ENCODE measurements around the gene GHR.

Gene GHR

DNA sequence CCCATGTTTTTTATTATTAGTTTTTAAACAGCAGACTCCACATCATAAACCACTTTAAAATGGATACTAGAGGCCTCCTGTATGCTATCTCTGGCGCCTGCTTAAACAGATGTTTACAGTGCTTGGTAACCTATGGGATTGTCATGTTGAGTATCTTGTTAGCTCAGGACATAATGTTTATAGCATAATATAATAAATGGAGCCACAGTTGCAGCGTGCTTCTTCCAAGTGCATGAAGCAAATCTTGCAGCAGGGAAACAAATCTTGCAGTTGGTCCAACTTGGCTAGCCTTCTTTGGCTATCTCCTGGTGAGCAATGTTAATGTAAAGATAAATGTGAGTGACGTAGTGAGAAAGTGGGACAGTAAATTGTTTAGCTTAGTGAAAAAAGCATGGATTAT is 2.8 kb downstream of the GHR start:
- Histone ChIP-seq H3K36me3 (ENCODE audit: insufficient read depth, low read length) (no peaks in the 10 kb centered on the region), H3F3A (ENCODE audit: low read depth) (no peaks in the 10 kb centered on the region), H3K4me1 (ENCODE audit: insufficient read depth, low read length, poor library complexity, severe bottlenecking) (no peaks in the 10 kb centered on the region), H3K27me3 (ENCODE audit: insufficient read depth, low read length, poor library complexity, severe bottlenecking) (no peaks in the 10 kb centered on the region), H3K4me2 (ENCODE audit: low read depth, low read length, poor library complexity, severe bottlenecking) (no peak overlapping the region), H2AFZ (ENCODE audit: low read length) (no peak overlapping the region), H3K9ac (ENCODE audit: low read depth, low read length, poor library complexity, severe bottlenecking) (no peak overlapping the region), H3K9me2 (replicated peaks; ENCODE audit: low read depth, low read length) (no peaks in the 10 kb centered on the region), H3K9me3 (ENCODE audit: insufficient read depth, low read depth, low read length) (no peaks in the 10 kb centered on the region), H3K4me3 (ENCODE audit: low read length, poor library complexity, severe bottlenecking) (no peak overlapping the region), H3K79me2 (ENCODE audit: insufficient read depth, low read length) (no peaks in the 10 kb centered on the region), H4K20me1 (ENCODE audit: insufficient read depth, low read length, poor library complexity, severe bottlenecking) (no peaks in the 10 kb centered on the region)
- TF ChIP-seq, protein P1, sequence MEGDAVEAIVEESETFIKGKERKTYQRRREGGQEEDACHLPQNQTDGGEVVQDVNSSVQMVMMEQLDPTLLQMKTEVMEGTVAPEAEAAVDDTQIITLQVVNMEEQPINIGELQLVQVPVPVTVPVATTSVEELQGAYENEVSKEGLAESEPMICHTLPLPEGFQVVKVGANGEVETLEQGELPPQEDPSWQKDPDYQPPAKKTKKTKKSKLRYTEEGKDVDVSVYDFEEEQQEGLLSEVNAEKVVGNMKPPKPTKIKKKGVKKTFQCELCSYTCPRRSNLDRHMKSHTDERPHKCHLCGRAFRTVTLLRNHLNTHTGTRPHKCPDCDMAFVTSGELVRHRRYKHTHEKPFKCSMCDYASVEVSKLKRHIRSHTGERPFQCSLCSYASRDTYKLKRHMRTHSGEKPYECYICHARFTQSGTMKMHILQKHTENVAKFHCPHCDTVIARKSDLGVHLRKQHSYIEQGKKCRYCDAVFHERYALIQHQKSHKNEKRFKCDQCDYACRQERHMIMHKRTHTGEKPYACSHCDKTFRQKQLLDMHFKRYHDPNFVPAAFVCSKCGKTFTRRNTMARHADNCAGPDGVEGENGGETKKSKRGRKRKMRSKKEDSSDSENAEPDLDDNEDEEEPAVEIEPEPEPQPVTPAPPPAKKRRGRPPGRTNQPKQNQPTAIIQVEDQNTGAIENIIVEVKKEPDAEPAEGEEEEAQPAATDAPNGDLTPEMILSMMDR (conservative IDR thresholded peaks at IDR 0.05; ENCODE audit: low read length), result no peak
- no peak for TF ChIP-seq EZH2phosphoT487 (IDR thresholded peaks at IDR 0.05; ENCODE audit: borderline replicate concordance)

DNA sequence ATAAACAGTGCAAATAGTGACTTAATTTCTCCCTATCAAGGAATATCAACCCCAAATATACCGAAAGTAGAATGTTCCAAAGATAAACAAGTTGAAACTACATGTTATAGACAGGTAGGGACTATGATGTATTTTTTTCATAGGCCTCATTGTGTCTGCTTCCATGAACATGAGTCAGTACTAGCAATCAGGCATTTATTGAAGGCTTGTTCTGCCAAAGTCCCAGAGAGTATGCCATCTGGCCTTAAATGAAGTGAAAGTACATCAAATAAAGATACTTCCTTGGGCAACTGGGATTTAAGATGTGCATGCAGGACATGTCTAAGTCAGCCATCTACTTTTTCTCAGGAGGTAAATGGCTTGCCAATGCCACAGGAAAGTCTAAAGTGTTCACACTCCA is 6.5 kb downstream of the GHR start:
- TF ChIP-seq, protein P1 (conservative IDR thresholded peaks at IDR 0.05; ENCODE audit: low read length), result no peak
- no peak for TF ChIP-seq EZH2phosphoT487 (IDR thresholded peaks at IDR 0.05; ENCODE audit: borderline replicate concordance)
- H4K20me1 ChIP-seq (ENCODE audit: insufficient read depth, low read length, poor library complexity, severe bottlenecking), result no peaks in the 10 kb centered on the region
- H3K9me2 ChIP-seq (replicated peaks; ENCODE audit: low read depth, low read length), result no peaks in the 10 kb centered on the region
- no peaks in the 10 kb centered on the region for H3K36me3 ChIP-seq (ENCODE audit: insufficient read depth, low read length)
- no peaks in the 10 kb centered on the region for H3F3A ChIP-seq (ENCODE audit: low read depth)
- H2AFZ ChIP-seq (ENCODE audit: low read length), result no peak overlapping the region
- H3K4me1 ChIP-seq (ENCODE audit: insufficient read depth, low read length, poor library complexity, severe bottlenecking), result no peaks in the 10 kb centered on the region
- H3K9me3 ChIP-seq (ENCODE audit: insufficient read depth, low read depth, low read length), result no peaks in the 10 kb centered on the region
- H3K4me2 ChIP-seq (ENCODE audit: low read depth, low read length, poor library complexity, severe bottlenecking), result no peak overlapping the region
- no peak overlapping the region for H3K4me3 ChIP-seq (ENCODE audit: low read length, poor library complexity, severe bottlenecking)
- no peaks in the 10 kb centered on the region for H3K79me2 ChIP-seq (ENCODE audit: insufficient read depth, low read length)
- H3K27me3 ChIP-seq (ENCODE audit: insufficient read depth, low read length, poor library complexity, severe bottlenecking), result no peaks in the 10 kb centered on the region
- no peak overlapping the region for H3K9ac ChIP-seq (ENCODE audit: low read depth, low read length, poor library complexity, severe bottlenecking)

DNA sequence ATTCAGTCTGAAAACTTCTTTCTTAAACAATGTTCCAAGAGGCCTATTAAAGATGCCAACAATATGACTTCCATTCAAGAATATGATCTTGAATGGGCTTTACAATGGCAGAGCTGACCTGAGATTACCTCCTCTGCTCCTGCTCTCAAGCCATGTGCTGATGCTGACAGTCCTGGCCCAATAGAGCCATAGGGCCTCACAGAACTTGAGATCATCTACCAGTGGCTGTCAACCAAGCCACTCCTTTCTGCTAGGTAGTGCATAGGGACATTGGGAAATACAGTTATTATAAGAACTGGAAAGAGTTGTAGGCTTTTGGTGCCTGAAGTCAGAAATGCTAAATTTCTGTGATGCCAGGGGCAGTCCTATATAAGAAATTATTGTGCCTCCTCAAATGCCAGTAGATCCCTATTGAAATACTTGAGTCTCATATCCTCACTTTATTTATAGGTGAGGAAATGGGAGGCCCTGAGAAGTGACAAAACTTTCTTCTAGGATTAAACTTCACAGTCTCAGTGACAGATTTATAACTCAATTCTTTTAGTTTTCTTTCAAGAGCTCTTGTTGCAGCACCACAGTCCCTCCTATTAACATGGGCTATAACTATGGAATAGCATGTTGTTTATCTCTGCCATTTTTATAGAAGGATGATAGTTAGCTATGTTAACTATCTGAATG is 10.9 kb downstream of the GHR start:
- TF ChIP-seq EZH2phosphoT487 (IDR thresholded peaks at IDR 0.05; ENCODE audit: borderline replicate concordance), result no peak
- TF ChIP-seq, protein P1 (conservative IDR thresholded peaks at IDR 0.05; ENCODE audit: low read length), result no peak

More for the DNA sequence above, 10.9 kb downstream of the GHR start:
- no peak overlapping the region for H2AFZ ChIP-seq (ENCODE audit: low read length)
- no peaks in the 10 kb centered on the region for H3K79me2 ChIP-seq (ENCODE audit: insufficient read depth, low read length)
- H4K20me1 ChIP-seq (ENCODE audit: insufficient read depth, low read length, poor library complexity, severe bottlenecking), result no peaks in the 10 kb centered on the region
- no peaks in the 10 kb centered on the region for H3F3A ChIP-seq (ENCODE audit: low read depth)
- H3K27me3 ChIP-seq (ENCODE audit: insufficient read depth, low read length, poor library complexity, severe bottlenecking), result no peaks in the 10 kb centered on the region
- H3K4me2 ChIP-seq (ENCODE audit: low read depth, low read length, poor library complexity, severe bottlenecking), result no peak overlapping the region
- no peaks in the 10 kb centered on the region for H3K4me1 ChIP-seq (ENCODE audit: insufficient read depth, low read length, poor library complexity, severe bottlenecking)
- H3K9me2 ChIP-seq (replicated peaks; ENCODE audit: low read depth, low read length), result no peaks in the 10 kb centered on the region
- H3K9me3 ChIP-seq (ENCODE audit: insufficient read depth, low read depth, low read length), result no peaks in the 10 kb centered on the region
- H3K36me3 ChIP-seq (ENCODE audit: insufficient read depth, low read length), result no peaks in the 10 kb centered on the region
- H3K4me3 ChIP-seq (ENCODE audit: low read length, poor library complexity, severe bottlenecking), result no peak overlapping the region
- H3K9ac ChIP-seq (ENCODE audit: low read depth, low read length, poor library complexity, severe bottlenecking), result no peak overlapping the region

All from Loucy (cell line).